HG02623 (cell line): Measurements from ENCODE around the gene KLF1.
"Not testable (repeated sequence)": the region's sequence is repeated elsewhere in the genome, so short reads cannot be mapped to it uniquely, and the experiment has no call there.

Experiments
- ATAC-seq: cut with Tn5 transposase; IDR thresholded peaks from one replicate; pipeline ENCODE4 v1.9.1; 2021; ENCODE audit warnings: moderate library complexity; ENCODE audit not compliant: unreplicated experiment

The KLF1 gene

DNA sequence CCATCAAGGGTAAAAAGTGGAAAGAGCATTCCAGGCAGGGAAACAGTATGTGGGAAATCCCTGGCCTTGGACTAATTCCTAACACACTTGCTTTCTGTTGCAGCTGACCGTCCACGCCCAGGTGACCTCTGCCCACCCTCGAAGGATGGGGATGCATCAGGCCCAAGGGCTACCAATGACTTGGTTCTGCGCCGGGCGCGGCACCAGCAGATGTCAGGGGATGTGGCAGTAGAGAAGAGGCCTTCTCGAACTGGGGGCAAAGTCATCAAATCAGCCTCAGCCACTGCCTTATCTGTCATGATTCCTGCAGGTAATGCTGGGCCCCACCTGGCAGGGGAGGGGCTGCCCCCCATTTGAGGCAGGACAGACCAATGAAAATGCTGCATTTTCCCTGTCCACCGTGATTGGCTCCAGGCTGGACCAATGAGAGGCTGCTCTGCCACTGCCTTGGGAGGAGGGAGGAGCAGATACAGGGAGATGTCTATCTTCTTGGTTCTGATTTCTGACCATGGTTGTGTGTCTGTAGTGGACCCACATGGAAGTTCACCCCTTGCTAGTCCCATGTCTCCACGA, 18.4 kb downstream of the KLF1 start:
- ATAC-seq = no peak

DNA sequence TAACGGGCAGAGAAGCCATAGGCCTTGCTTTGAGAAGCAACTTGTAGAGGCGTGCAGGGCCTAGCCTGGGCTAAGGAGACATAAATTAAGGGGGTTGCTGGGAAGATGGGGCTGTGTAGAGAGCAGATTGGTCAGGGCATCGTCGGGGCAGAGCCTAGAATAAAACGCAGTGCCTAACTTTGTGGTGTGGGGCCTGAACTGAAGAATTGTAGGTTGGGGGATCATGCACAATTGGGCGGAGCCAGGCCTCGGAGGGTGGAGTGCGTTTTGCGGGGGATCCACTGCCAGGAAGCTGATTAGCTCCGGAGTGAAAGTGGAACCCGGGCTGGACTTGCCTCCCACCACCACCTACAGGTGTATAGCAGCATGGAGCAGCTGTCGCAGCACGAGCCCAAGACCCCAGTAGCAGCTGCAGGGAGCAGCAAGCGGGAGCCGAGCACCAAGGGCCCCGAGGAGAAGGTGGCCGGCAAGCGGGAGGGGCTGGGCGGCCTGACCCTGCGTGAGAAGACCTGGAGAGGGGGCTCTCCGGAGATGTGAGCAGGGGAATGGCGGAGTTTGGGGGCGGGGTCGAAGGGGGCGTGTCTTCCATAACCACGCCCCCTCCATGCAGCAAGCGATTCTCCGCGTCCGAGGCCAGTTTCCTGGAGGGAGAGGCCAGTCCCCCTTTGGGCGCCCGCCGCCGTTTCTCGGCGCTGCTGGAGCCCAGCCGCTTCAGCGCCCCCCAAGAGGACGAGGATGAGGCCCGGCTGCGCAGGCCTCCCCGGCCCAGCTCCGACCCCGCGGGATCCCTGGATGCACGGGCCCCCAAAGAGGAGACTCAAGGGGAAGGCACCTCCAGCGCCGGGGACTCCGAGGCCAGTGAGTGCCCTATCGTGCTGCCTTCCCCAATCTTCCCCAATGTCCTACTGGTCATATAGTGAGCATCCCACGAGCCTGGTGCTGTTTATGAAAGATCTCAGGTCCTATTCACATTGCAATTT, 19.6 kb downstream of the KLF1 start:
- ATAC-seq = no peak

GRCh38 chr19:12866416-12867119, 20.4 kb downstream of the KLF1 start:
- ATAC-seq = no peak

GRCh38 chr19:12865746-12866415, 21.1 kb downstream of the KLF1 start:
- ATAC-seq = no peak

- no peak for ATAC-seq
These were observed 22.0 kb downstream of the KLF1 start for GRCh38 chr19:12864721-12865715.

- no peak for ATAC-seq
These were observed 22.9 kb downstream of the KLF1 start for GRCh38 chr19:12864143-12864542.

- no peak for ATAC-seq
These were observed 27.5 kb downstream of the KLF1 start for GRCh38 chr19:12859546-12859945.

- no peak for ATAC-seq
These were observed 28.7 kb downstream of the KLF1 start for GRCh38 chr19:12858041-12858928.

- no peak for ATAC-seq
These were observed 30.3 kb downstream of the KLF1 start for GRCh38 chr19:12856653-12857052.

DNA sequence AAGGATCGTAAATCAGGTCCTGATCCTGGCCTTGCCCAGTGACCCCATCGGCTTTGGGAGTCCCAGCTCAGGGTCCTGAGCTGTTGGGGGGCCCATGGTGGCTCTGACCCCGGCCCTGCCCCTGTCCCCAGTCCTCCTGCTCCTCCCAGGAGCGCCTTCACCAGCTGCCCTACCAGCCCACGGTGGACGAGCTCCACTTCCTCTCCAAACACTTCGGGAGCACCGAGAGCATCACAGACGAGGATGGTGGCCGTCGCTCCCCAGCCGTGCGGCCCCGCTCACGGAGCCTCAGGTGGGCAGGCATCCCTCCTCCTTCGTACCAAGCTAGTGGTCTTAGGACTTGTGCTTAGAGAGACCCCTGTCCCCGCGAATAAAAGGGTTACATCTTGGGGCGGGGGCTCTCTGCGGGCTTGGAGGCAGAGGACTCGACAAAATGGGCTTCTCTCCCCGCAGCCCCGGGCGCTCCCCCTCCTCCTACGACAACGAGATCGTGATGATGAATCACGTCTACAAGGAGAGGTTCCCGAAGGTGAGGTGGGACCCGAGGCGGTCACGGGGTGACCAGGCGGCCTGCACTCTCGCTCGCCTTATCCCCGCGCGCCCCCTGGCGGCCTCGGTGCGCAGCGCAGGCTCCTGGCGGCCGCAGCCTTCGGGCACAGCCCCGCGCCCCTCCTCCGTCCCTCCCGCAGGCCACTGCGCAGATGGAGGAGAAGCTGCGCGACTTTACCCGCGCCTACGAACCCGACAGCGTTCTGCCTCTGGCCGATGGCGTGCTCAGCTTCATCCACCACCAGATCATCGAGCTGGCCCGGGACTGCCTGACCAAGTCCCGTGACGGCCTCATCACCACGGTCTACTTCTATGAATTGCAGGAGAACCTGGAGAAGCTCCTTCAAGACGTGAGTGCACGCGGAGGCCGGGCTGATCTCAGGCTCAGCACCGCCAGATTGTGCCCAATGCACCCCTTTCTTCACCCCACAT, 39.6 kb downstream of the KLF1 start:
- ATAC-seq = no peak

DNA sequence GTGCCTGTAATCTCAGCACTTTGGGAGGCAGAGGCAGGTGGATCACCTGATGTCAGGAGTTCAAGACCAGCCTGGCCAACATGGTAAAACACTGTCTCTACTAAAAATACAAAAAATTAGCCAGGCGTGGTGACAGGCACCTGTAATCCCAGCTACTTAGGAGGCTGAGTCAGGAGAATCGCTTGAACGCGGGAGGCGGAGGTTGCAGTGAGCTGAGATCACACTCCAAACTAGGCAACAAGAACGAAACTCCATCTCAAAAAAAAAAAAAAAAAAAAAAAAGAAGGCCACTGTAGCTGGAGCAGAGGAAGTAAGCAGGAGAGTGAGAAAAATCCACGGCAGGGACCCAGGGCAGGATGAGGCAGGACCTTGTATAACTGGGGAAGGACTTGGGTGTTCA, 40.4 kb downstream of the KLF1 start:
- not testable (repeated sequence) for ATAC-seq

DNA sequence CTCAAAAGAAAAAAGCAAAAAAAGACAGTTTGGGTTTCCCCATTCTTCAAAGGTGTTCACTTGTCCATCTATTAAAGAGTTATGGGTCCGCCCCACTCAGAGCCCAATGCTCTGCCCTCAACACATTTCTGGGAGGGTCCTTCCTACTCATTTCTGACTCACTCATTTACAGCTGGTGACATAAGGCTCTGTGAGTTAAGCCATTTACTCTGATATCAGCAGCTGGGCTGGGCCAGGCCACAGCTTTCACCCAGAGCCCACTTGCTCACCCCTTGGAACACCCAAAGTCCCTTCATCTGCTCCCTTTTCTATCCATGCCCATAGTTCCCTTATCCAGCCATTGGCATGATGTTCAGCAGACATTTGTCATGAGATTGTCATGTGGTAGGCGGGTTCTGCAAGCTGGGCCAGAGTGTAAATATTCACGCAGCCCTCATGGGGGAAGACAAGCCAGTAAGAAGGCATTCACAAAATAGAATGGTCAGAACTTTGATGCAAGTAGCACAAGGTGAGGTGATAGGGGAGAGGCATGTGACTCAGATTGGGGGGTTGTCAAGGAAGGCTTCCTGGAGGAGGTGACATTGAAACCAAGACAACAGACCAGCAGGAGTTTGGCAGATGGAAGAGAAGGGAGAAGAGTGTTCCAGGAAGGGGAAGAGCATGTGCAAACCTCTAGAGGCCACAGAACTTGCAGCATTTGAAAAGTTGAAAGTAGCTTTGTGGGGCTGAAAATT, 42.8 kb downstream of the KLF1 start:
- ATAC-seq = no peak

- ATAC-seq = no peak
These were observed 43.7 kb downstream of the KLF1 start for GRCh38 chr19:12843328-12843727.

GRCh38 chr19:12842511-12842910, 44.5 kb downstream of the KLF1 start:
- ATAC-seq = no peak

DNA sequence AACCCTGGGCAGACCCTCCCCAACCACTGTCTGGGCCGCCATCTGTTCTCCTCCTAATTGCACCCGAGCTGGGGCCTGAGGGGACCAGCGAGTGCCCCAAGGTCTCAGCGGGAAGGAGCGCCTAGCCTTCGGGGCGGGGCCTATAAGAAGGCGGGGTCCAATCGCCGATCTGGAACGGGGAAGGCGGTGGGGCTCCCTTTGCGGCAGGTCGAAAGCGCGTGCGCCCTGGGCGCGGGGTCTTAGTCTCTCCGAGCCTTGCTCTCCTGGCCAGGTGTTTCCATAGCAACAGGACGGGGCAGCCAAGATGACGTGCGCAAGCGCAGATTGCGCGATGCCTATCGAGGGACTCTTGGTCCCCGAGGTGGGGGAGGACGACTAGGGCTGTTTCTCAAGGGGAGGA, 45.9 kb downstream of the KLF1 start:
- ATAC-seq = no peak

GRCh38 chr19:12840091-12841079, 46.6 kb downstream of the KLF1 start:
- ATAC-seq = no peak
